Sigmoid colon (tissue), 7 donors: ENCODE results near the gene RPS3. TPM values are rescaled to one million over a fixed set of nuclear protein-coding genes. Genes with fewer than 3 reads are reported as not detected.

ENCODE experiments used
- DNase-seq: peaks from one replicate; pipeline ENCODE4 v3.0.0-alpha.2; 2019
- H3K27ac ChIP-seq, 4 donors: fragments of 200-600 bp; sonication (generic); one replicate each; pipeline ENCODE4 v1.5.1; 2016 to 2019; ENCODE audit warnings: mild to moderate bottlenecking in 1 of 4
- H3K27me3 ChIP-seq, 3 donors: fragments of 200-600 bp; sonication (generic); one replicate each; pipeline ENCODE4 v1.5.1; 2019; ENCODE audit warnings: mild to moderate bottlenecking in 1 of 3
- H3K36me3 ChIP-seq, 4 donors: fragments of 200-600 bp; sonication (generic); one replicate each; pipeline ENCODE4 v1.5.1; 2016 to 2019
- H3K4me1 ChIP-seq, 4 donors: fragments of 200-600 bp; sonication (generic); one replicate each; pipeline ENCODE4 v1.5.1; 2017 to 2019
- H3K4me3 ChIP-seq, 4 donors: fragments of 200-600 bp; sonication (generic); one replicate each; pipeline ENCODE4 v1.5.1; 2017 to 2019; ENCODE audit warnings: mild to moderate bottlenecking in 2 of 4, moderate library complexity in 1 of 4
- H3K9me3 ChIP-seq, 4 donors: fragments of 200-600 bp in 3 of 4; sonication (generic) in 3 of 4; one replicate each; pipeline versions ENCODE4 v1.5.1 to v1.6.1; 2013 to 2019
- EP300 ChIP-seq, 4 donors: sonication (generic); formaldehyde crosslinking; IDR thresholded peaks; one replicate each; pipeline ENCODE4 v1.6.1; 2017; ENCODE audit warnings: antibody characterized with exemption in 4 of 4
- POLR2A ChIP-seq, 2 donors: fragments of 450-650 bp; IDR thresholded peaks; one replicate each; pipeline ENCODE4 v1.6.1; 2016; ENCODE audit warnings: antibody characterized with exemption in 2 of 2, mild to moderate bottlenecking in 2 of 2, moderate library complexity in 2 of 2
- POLR2AphosphoS5 ChIP-seq, 4 donors: sonication (generic); formaldehyde crosslinking; IDR thresholded peaks; one replicate each; pipeline ENCODE4 v1.6.1; 2017; ENCODE audit warnings: antibody characterized with exemption in 4 of 4
- WGBS, 2 donors: extraction: QIAGEN DNeasy Blood & Tissue Kit; methylation state at CpG; one replicate each; pipeline ENCODE4 v1.1.7; 2013; 5-methylcytosine and 5-hydroxymethylcytosine counted together
- intact Hi-C: fragments of 100-400 bp; cut with DNase I; formaldehyde crosslinking; loops from one replicate; pipeline ENCODE4 v1.15.1; 2023
- polyA plus RNA-seq, 3 donors: library from polyadenylated mRNA; stranded (reverse); fragments of 200-250 nt; gene quantifications; one replicate each; pipeline ENCODE4 v1.2.3, GENCODE V29; 2013
- total RNA-seq, 4 donors: library from RNA; depleted of rRNA; stranded (reverse); fragments of >200 nt; gene quantifications; one replicate each; pipeline ENCODE4 v1.1.0, GENCODE V29; 2016
- TF ChIP-seq, protein P1 (sequence below), 4 experiments: fragments of 450-650 bp in 3 of 4; fragments of 200-600 bp in 1 of 4; IDR thresholded peaks; one replicate each; pipeline ENCODE4 v1.5.1; 2016 to 2019; ENCODE audit warnings: antibody characterized with exemption in 4 of 4, mild to moderate bottlenecking in 3 of 4, moderate library complexity in 2 of 4
- donor health status: healthy with polysubstance abuse.
- donor health status: Bipolar disorder and iron deficiency.
- donor health status: healthy.

RPS3 gene
- total and polyA plus RNA-seq, 7 donors: 967 to 4,083 (median 2,377) TPM

DNA sequence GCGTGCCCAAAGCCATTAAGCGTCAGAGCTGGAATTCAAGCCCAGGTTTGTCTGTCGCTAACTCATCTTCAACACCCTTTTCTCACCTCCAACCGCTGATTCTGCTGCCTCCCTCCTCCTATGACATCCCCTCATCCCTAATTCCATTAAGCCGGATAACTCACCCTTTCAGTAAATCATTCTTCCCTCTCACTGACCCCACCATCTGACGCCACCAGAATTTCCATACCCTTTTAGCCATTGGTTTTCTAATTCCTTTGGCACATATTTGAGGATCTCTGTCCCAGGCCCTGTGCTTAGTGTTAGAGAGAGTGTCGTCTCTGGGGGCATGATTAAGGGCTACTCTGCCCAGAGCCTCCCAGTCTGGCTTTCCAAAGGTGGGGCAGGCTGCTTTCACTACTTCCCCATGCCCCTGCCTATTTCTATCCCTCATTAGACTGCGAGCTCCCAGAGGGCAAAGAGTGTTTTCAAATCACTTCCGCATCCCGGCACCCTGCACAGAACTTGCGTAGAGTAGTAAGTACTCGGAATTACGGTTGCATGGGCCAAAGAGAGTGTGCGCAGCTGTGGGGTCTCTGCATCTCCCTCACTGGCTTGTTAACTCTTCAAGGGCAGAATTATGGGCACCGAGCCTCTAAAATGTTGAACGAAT is 29.8 kb downstream of the RPS3 start:
- no peak overlapping the region for H3K27ac ChIP-seq
- peaks cover 0 to 29% (median 18%) of the 10 kb centered on the region in 4 donors for H3K4me1 ChIP-seq

DNA sequence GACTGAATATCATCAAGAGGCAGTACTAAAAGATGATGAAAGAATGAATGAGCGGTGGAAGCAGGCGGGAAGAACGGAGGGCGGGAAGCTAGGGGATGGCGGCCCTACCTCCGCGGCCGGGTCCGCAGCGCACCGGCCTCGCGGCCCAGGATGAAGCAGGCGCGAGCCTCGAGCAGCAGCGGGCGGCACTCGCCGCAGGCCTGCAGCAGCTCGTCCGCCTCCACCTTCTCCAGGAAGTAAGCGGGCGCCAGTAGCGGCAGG is 30.3 kb downstream of the RPS3 start:
- 22 to 60% methylated on average over 25 of the region's 25 CpGs for WGBS, 2 donors
- TF ChIP-seq, protein P1, sequence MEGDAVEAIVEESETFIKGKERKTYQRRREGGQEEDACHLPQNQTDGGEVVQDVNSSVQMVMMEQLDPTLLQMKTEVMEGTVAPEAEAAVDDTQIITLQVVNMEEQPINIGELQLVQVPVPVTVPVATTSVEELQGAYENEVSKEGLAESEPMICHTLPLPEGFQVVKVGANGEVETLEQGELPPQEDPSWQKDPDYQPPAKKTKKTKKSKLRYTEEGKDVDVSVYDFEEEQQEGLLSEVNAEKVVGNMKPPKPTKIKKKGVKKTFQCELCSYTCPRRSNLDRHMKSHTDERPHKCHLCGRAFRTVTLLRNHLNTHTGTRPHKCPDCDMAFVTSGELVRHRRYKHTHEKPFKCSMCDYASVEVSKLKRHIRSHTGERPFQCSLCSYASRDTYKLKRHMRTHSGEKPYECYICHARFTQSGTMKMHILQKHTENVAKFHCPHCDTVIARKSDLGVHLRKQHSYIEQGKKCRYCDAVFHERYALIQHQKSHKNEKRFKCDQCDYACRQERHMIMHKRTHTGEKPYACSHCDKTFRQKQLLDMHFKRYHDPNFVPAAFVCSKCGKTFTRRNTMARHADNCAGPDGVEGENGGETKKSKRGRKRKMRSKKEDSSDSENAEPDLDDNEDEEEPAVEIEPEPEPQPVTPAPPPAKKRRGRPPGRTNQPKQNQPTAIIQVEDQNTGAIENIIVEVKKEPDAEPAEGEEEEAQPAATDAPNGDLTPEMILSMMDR (IDR thresholded peaks at IDR 0.05): no peak
- TF ChIP-seq POLR2A (IDR thresholded peaks at IDR 0.05) (no peak), POLR2AphosphoS5 (IDR thresholded peaks at IDR 0.05) (no peak)
- intact Hi-C loops: no loop called here
- no peaks in the 10 kb centered on the region for H3K36me3 ChIP-seq
- DNase-seq: no peak
- no peak overlapping the region for H3K27ac ChIP-seq
- peaks cover 0 to 4% (median 0%) of the 10 kb centered on the region in 4 donors for H3K9me3 ChIP-seq
- H3K4me3 ChIP-seq: peak overlapping the region in 3 of 4 donors; percentile 36 to 47 (median 37)
- peaks cover 9 to 49% (median 44%) of the 10 kb centered on the region in 3 donors for H3K27me3 ChIP-seq
- peaks cover 0 to 29% (median 18%) of the 10 kb centered on the region in 4 donors for H3K4me1 ChIP-seq

More for the DNA sequence above, 29.8 kb downstream of the RPS3 start:
- intact Hi-C loops: no loop called here
- TF ChIP-seq POLR2AphosphoS5 (IDR thresholded peaks at IDR 0.05) (no peak), POLR2A (IDR thresholded peaks at IDR 0.05) (no peak), EP300 (IDR thresholded peaks at IDR 0.05) (no peak)
- TF ChIP-seq, protein P1 (IDR thresholded peaks at IDR 0.05): no peak
- Histone ChIP-seq H3K36me3 (no peaks in the 10 kb centered on the region), H3K4me3 (no peak overlapping the region), H3K9me3 (peaks cover 0 to 4% (median 0%) of the 10 kb centered on the region in 4 donors), H3K27me3 (peaks cover 9 to 49% (median 44%) of the 10 kb centered on the region in 3 donors)
- DNase-seq: peak; percentile 61
- WGBS, 2 donors: 79 to 82% methylated on average over 16 of the region's 16 CpGs

DNA sequence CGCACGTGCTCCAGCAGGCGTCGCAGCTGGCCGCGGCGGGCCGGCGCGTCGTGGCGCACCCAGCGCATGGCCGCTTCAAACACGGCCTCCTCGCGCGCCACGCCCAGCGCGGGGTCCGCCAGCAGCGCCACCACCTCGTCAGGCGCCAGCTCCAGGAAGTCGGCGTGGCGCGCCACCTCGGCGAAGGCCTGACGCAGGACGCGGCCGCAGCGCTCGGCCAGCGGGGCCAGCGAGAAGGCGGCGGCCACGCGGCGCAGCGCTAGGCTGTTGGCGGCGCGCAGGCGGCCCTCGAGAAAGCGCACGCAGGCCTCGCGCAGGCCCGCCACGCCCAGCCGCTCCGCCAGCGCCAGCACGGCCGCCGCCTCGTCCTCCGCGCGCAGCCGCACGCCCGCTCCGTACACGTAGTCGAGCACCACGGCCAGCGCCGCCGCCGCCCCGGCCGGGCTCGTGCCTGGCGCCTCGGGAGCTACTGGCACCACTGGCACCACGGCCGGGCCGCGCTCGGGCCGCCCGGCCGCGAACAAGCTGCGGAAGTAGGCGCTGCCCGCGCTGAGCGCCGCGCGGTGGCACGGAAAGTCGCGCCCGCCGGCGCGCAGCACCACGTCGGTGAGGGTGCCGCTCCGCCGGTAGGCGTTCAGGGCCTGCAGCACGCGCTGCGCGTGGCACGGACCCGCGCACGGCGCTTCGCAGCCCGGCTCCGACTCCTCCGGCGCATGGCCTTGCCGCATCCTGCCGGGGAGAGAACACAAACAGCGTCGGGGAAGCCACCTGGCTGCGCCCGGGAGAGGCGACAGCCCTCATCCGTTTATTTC is 30.8 kb downstream of the RPS3 start:
- 1% methylated on average over 134 of the region's 134 CpGs for WGBS, 2 donors
- H3K27me3 ChIP-seq: peaks cover 9 to 49% (median 44%) of the 10 kb centered on the region in 3 donors

DNA sequence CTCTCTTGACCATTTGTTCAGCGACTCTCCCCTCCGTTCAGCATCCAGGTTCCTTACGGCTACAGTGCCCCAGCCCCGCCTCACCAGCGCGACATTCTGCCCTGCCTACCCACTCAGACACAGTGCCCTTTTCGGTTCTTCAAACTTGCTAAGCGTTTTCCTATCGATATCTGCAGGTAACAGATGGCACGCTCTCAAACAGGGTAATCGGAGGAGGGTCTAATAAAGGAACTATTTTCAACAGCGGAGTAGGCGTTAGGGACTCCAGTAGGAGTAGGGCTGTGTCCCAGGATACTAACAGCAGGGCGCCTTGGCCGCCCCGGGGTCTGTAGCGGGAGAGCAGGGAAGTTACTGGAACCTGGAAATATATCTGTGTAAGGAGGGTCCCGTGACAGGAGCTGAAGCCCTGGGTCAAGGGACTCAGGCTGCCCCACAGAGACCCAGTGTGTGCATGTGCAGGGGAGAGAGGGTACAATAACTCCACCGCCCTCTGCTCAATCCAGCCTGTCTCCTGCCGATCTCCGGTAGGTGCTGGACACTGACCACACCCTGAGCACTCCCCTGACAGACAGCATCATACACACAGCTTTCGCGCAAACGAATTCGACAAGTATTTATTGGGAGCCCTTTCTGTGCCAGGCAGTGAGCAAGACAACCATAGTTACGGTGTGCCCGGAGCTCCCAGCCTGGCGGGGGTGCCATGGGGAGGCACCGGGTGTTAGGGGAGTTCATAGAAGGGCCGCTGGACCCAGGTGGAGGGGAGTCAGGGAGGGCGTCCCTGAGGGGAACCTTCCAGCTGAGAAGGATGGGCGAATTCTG is 31.6 kb downstream of the RPS3 start:
- Histone ChIP-seq H3K9me3 (peaks cover 0 to 4% (median 0%) of the 10 kb centered on the region in 4 donors), H3K27me3 (peaks cover 9 to 49% (median 44%) of the 10 kb centered on the region in 3 donors), H3K4me1 (peaks cover 0 to 29% (median 18%) of the 10 kb centered on the region in 4 donors), H3K36me3 (no peaks in the 10 kb centered on the region), H3K4me3 (peak overlapping the region in 3 of 4 donors; percentile 36 to 47 (median 37)), H3K27ac (peak overlapping the region in 1 of 4 donors; percentile 12)
- DNase-seq: no peak
- WGBS, 2 donors: 20 to 30% methylated on average over 32 of the region's 32 CpGs
- intact Hi-C loops: no loop called here
- TF ChIP-seq, protein P1 (IDR thresholded peaks at IDR 0.05): no peak

More for the DNA sequence above, 30.8 kb downstream of the RPS3 start:
- Histone ChIP-seq H3K4me3 (peak overlapping the region in 3 of 4 donors; percentile 36 to 47 (median 37)), H3K36me3 (no peaks in the 10 kb centered on the region), H3K27ac (peak overlapping the region in 1 of 4 donors; percentile 12), H3K9me3 (peaks cover 0 to 4% (median 0%) of the 10 kb centered on the region in 4 donors), H3K4me1 (peaks cover 0 to 29% (median 18%) of the 10 kb centered on the region in 4 donors)
- intact Hi-C loops: no loop called here
- peak; percentile 65 for DNase-seq
- TF ChIP-seq POLR2AphosphoS5 (IDR thresholded peaks at IDR 0.05) (no peak), POLR2A (IDR thresholded peaks at IDR 0.05) (no peak), EP300 (IDR thresholded peaks at IDR 0.05) (no peak)
- TF ChIP-seq, protein P1 (IDR thresholded peaks at IDR 0.05): no peak
